ENCODE results near the gene PZP. TPM values are rescaled to one million over a fixed set of nuclear protein-coding genes. Genes with fewer than 3 reads are reported as not detected.

Gene PZP
- total RNA-seq, 4 donors from 2014 or later, result 0.07 to 0.46 TPM; not detected in 2

DNA sequence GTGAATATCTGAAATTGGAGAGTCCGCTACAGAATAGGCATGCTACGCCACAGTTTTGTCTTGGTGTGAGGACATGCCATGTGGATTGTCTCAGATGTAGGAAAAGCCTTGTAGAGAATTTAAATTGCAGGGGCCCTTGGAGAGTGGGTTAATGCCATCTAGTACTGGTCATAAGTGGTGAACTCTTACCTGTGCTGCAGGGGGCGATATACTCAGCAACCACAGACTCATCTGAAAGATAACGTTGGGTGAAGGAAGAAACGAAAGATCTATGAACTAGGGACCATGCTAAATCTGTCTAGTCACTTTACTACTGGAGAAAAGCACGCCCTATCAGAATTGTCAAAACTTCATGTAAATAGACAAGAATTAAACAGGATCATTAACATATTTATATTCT is 58.8 kb downstream of the PZP start:
- Histone ChIP-seq H3K27ac (no peak overlapping the region), H3K4me1 (no peaks in the 10 kb centered on the region), H3K9me3 (no peaks in the 10 kb centered on the region), H3K4me3 (no peak overlapping the region), H3K27me3 (no peaks in the 10 kb centered on the region), H3K36me3 (no peaks in the 10 kb centered on the region)
- in situ Hi-C loops (cut with MboI; ENCODE audit: low sequenced_read_pairs in 4 of 4) (no loop called here), intact Hi-C loops (cut with DNase I; ENCODE audit: low total_unique reads) (no loop called here)
- no peak for DNase-seq
- ATAC-seq, result no peak
- TF ChIP-seq POLR2A (IDR thresholded peaks at IDR 0.05), result no peak
- TF ChIP-seq, protein P1, sequence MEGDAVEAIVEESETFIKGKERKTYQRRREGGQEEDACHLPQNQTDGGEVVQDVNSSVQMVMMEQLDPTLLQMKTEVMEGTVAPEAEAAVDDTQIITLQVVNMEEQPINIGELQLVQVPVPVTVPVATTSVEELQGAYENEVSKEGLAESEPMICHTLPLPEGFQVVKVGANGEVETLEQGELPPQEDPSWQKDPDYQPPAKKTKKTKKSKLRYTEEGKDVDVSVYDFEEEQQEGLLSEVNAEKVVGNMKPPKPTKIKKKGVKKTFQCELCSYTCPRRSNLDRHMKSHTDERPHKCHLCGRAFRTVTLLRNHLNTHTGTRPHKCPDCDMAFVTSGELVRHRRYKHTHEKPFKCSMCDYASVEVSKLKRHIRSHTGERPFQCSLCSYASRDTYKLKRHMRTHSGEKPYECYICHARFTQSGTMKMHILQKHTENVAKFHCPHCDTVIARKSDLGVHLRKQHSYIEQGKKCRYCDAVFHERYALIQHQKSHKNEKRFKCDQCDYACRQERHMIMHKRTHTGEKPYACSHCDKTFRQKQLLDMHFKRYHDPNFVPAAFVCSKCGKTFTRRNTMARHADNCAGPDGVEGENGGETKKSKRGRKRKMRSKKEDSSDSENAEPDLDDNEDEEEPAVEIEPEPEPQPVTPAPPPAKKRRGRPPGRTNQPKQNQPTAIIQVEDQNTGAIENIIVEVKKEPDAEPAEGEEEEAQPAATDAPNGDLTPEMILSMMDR (IDR thresholded peaks at IDR 0.05 in 4 of 5, conservative IDR thresholded peaks at IDR 0.05 in 1 of 5), result no peak

GRCh38 chr12:9148926-9149325 is 59.3 kb downstream of the PZP start:
- no peak overlapping the region for H3K27ac ChIP-seq
- H3K4me3 ChIP-seq, result no peak overlapping the region
- no peaks in the 10 kb centered on the region for H3K9me3 ChIP-seq
- H3K4me1 ChIP-seq, result no peaks in the 10 kb centered on the region
- no peak for ATAC-seq
- intact Hi-C loops (cut with DNase I; ENCODE audit: low total_unique reads), result no loop called here
- H3K36me3 ChIP-seq, result no peaks in the 10 kb centered on the region
- in situ Hi-C loops (cut with MboI; ENCODE audit: low sequenced_read_pairs in 4 of 4), result no loop called here
- TF ChIP-seq, protein P1 (IDR thresholded peaks at IDR 0.05 in 4 of 5, conservative IDR thresholded peaks at IDR 0.05 in 1 of 5), result no peak
- TF ChIP-seq POLR2A (IDR thresholded peaks at IDR 0.05), result no peak
- no peaks in the 10 kb centered on the region for H3K27me3 ChIP-seq
- no peak for DNase-seq

- no peaks in the 10 kb centered on the region for H3K27me3 ChIP-seq
- DNase-seq (no peak), ATAC-seq (no peak)
- no peak overlapping the region for H3K4me3 ChIP-seq
- H3K27ac ChIP-seq, result no peak overlapping the region
- intact Hi-C loops (cut with DNase I; ENCODE audit: low total_unique reads), result no loop called here
- in situ Hi-C loops (cut with MboI; ENCODE audit: low sequenced_read_pairs in 4 of 4), result no loop called here
- TF ChIP-seq, protein P1 (IDR thresholded peaks at IDR 0.05 in 4 of 5, conservative IDR thresholded peaks at IDR 0.05 in 1 of 5), result no peak
- no peak for TF ChIP-seq POLR2A (IDR thresholded peaks at IDR 0.05)
- no peaks in the 10 kb centered on the region for H3K4me1 ChIP-seq
- H3K36me3 ChIP-seq, result no peaks in the 10 kb centered on the region
- H3K9me3 ChIP-seq, result no peaks in the 10 kb centered on the region
Measured at GRCh38 chr12:9147461-9147860, 60.7 kb downstream of the PZP start.

DNA sequence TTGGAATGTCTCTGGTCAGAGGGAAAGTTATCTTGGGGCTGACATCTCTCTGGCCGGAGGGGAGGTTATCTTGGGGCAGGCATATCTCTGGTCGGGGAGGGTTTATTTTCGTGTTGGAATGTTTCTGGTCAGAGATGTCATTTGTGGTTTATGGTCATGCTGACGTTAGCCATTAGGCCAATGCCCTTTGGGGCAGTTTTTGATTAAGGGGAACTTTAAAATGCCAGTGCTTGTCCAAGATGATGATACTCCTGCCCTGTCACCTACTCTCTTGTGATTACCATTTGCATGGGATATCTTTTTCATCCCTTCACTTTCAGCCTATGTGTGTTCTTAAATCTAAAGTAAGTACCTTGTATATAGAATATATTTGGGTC is 63.5 kb downstream of the PZP start:
- no peak overlapping the region for H3K4me3 ChIP-seq
- in situ Hi-C loops (cut with MboI; ENCODE audit: low sequenced_read_pairs in 4 of 4), result no loop called here
- H3K4me1 ChIP-seq, result no peaks in the 10 kb centered on the region
- no peaks in the 10 kb centered on the region for H3K36me3 ChIP-seq
- no peak for ATAC-seq
- no peaks in the 10 kb centered on the region for H3K27me3 ChIP-seq
- DNase-seq, result no peak
- intact Hi-C loops (cut with DNase I; ENCODE audit: low total_unique reads), result no loop called here
- no peaks in the 10 kb centered on the region for H3K9me3 ChIP-seq
- TF ChIP-seq, protein P1 (IDR thresholded peaks at IDR 0.05 in 4 of 5, conservative IDR thresholded peaks at IDR 0.05 in 1 of 5), result no peak
- TF ChIP-seq POLR2A (IDR thresholded peaks at IDR 0.05), result no peak
- H3K27ac ChIP-seq, result no peak overlapping the region

Measured in gastrocnemius medialis (tissue), 4 donors.